Measurements from ENCODE around the gene PIK3C2B. TPM values are rescaled to one million over a fixed set of nuclear protein-coding genes. Genes with fewer than 3 reads are reported as not detected.

The PIK3C2B gene
- total and polyA plus RNA-seq, 2 donors (not counting 1 experiment from before 2014, with no cell fraction given), result 90.3 to 142 TPM

GRCh38 chr1:204491655-204492054, 3.0 kb downstream of the PIK3C2B start:
- Mint-ChIP-seq H3K9me3 (ENCODE audit: insufficient read depth) (no peaks in the 10 kb centered on the region), H3K27me3 (no peaks in the 10 kb centered on the region), H3K27ac (peak overlapping the region; percentile 96), H3K4me1 (peaks cover 73% of the 10 kb centered on the region), H3K4me3 (peak overlapping the region; percentile 97)
- DNase-seq (no peak), ATAC-seq (ENCODE audit: low read depth) (no peak)
- Histone ChIP-seq H4K20me1 (ENCODE audit: control insufficient read depth, insufficient read depth, low read length, poor library complexity, severe bottlenecking) (peaks cover 44% of the 10 kb centered on the region), H3K79me2 (ENCODE audit: control insufficient read depth, insufficient read depth, low read length) (peaks cover 81% of the 10 kb centered on the region), H3K9me3 (ENCODE audit: control extremely low read depth in 1 of 3, control insufficient read depth in 2 of 3, insufficient read depth in 1 of 3, low read length in 2 of 3) (peaks cover 0 to 3% (median 0%) of the 10 kb centered on the region in 3 donors), H3K4me2 (replicated peaks; ENCODE audit: low read depth, low read length, poor library complexity, severe bottlenecking) (peak overlapping the region; percentile 86), H3K4me1 (ENCODE audit: control insufficient read depth in 2 of 2, insufficient read depth in 2 of 2, low read length in 2 of 2) (peaks cover 67 to 74% of the 10 kb centered on the region in 2 donors), H3K27ac (ENCODE audit: low read length in 2 of 2) (peak overlapping the region in 1 of 2 donors; percentile 79), H2AFZ (ENCODE audit: insufficient read depth, low read depth, low read length, poor library complexity, severe bottlenecking) (no peak overlapping the region), H3K36me3 (replicated peaks in 1 of 2; ENCODE audit: control extremely low read depth in 1 of 2, control insufficient read depth in 1 of 2, extremely low read depth in 1 of 2, insufficient read depth in 2 of 2, low read length in 1 of 2) (peaks cover 0 to 22% of the 10 kb centered on the region in 2 experiments), H3K9ac (ENCODE audit: low read length) (peak overlapping the region; percentile 95), H3K27me3 (replicated peaks in 1 of 4; ENCODE audit: control extremely low read depth in 1 of 4, control insufficient read depth in 3 of 4, insufficient read depth in 4 of 4, low read length in 3 of 4) (no peaks in the 10 kb centered on the region), H3K4me3 (ENCODE audit: control extremely low read depth in 1 of 5, extremely low read depth in 1 of 5, insufficient read depth in 1 of 5, low read depth in 2 of 5, low read length in 4 of 5) (peak overlapping the region in 2 of 5 experiments; percentile 92 to 98)
- intact Hi-C loops (cut with micrococcal nuclease), result no loop called here
- TF ChIP-seq, protein P1, sequence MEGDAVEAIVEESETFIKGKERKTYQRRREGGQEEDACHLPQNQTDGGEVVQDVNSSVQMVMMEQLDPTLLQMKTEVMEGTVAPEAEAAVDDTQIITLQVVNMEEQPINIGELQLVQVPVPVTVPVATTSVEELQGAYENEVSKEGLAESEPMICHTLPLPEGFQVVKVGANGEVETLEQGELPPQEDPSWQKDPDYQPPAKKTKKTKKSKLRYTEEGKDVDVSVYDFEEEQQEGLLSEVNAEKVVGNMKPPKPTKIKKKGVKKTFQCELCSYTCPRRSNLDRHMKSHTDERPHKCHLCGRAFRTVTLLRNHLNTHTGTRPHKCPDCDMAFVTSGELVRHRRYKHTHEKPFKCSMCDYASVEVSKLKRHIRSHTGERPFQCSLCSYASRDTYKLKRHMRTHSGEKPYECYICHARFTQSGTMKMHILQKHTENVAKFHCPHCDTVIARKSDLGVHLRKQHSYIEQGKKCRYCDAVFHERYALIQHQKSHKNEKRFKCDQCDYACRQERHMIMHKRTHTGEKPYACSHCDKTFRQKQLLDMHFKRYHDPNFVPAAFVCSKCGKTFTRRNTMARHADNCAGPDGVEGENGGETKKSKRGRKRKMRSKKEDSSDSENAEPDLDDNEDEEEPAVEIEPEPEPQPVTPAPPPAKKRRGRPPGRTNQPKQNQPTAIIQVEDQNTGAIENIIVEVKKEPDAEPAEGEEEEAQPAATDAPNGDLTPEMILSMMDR (IDR thresholded peaks at IDR 0.05), result no peak
- TF ChIP-seq EZH2 (IDR thresholded peaks at IDR 0.05; ENCODE audit: borderline replicate concordance, insufficient read depth, low read depth, low read length, poor library complexity, severe bottlenecking), result no peak
- ChIA-PET POLR2A (interaction anchor here (0.6 to 8.1 kb wide), 4 partner anchors 11 to 477 kb away, joined by 3 to 161 read pairs (median 28); no protein-coding TSS in a partner anchor), CTCF (interaction anchor here (2.2 to 20.4 kb wide), 4 partner anchors 11 to 93 kb away, joined by 6 to 1884 read pairs (median 244); no protein-coding TSS in a partner anchor)

DNA sequence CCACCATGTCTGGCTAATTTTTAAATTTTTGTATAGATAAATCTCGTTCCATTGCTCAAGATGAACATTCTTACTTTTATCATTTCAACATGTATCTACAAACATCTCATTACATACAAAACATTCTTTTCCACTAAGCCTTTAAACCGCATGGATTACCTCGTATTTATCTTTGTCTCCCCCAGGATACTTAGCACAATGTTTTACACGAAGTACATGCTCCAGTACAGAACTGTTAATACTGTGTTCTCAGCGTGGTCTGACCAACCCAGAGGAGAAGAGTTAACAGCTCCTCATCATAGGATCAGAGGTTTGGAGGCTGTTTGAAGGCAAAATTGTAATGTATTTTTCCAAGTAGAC, 7.4 kb downstream of the PIK3C2B start:
- Histone ChIP-seq H3K27ac (ENCODE audit: low read length in 2 of 2) (peak overlapping the region in 1 of 2 donors; percentile 60), H3K4me3 (ENCODE audit: control extremely low read depth in 1 of 5, extremely low read depth in 1 of 5, insufficient read depth in 1 of 5, low read depth in 2 of 5, low read length in 4 of 5) (no peak overlapping the region), H3K79me2 (ENCODE audit: control insufficient read depth, insufficient read depth, low read length) (peaks cover 100% of the 10 kb centered on the region), H3K27me3 (replicated peaks in 1 of 4; ENCODE audit: control extremely low read depth in 1 of 4, control insufficient read depth in 3 of 4, insufficient read depth in 4 of 4, low read length in 3 of 4) (no peaks in the 10 kb centered on the region), H3K4me1 (ENCODE audit: control insufficient read depth in 2 of 2, insufficient read depth in 2 of 2, low read length in 2 of 2) (peaks cover 75 to 76% of the 10 kb centered on the region in 2 donors), H3K9me3 (ENCODE audit: control extremely low read depth in 1 of 3, control insufficient read depth in 2 of 3, insufficient read depth in 1 of 3, low read length in 2 of 3) (no peaks in the 10 kb centered on the region), H3K36me3 (replicated peaks in 1 of 2; ENCODE audit: control extremely low read depth in 1 of 2, control insufficient read depth in 1 of 2, extremely low read depth in 1 of 2, insufficient read depth in 2 of 2, low read length in 1 of 2) (peaks cover 0 to 33% of the 10 kb centered on the region in 2 experiments), H2AFZ (ENCODE audit: insufficient read depth, low read depth, low read length, poor library complexity, severe bottlenecking) (no peak overlapping the region), H3K4me2 (replicated peaks; ENCODE audit: low read depth, low read length, poor library complexity, severe bottlenecking) (no peak overlapping the region), H4K20me1 (ENCODE audit: control insufficient read depth, insufficient read depth, low read length, poor library complexity, severe bottlenecking) (peaks cover 25% of the 10 kb centered on the region), H3K9ac (ENCODE audit: low read length) (no peak overlapping the region)
- ChIA-PET CTCF (interaction anchor here (1.0 to 18.4 kb wide), 3 partner anchors 9 to 40 kb away, joined by 4 to 374 read pairs (median 5); partner anchors contain the start of gene PIK3C2B), POLR2A (no interaction called here)
- Mint-ChIP-seq H3K4me1 (peaks cover 75% of the 10 kb centered on the region), H3K9me3 (ENCODE audit: insufficient read depth) (no peaks in the 10 kb centered on the region), H3K27ac (peak overlapping the region; percentile 71), H3K27me3 (no peaks in the 10 kb centered on the region), H3K4me3 (no peak overlapping the region)
- intact Hi-C loops (cut with micrococcal nuclease), result no loop called here
- ATAC-seq (ENCODE audit: low read depth), result no peak
- TF ChIP-seq, protein P1 (IDR thresholded peaks at IDR 0.05), result no peak
- no peak for TF ChIP-seq EZH2 (IDR thresholded peaks at IDR 0.05; ENCODE audit: borderline replicate concordance, insufficient read depth, low read depth, low read length, poor library complexity, severe bottlenecking)
- DNase-seq, result no peak
- WGBS (ENCODE audit: insufficient coverage), result 100% methylated on average over 2 of the region's 5 CpGs
